ENCODE results near the gene APBB2. TPM values are rescaled to one million over a fixed set of nuclear protein-coding genes. Genes with fewer than 3 reads are reported as not detected.

Gene APBB2
- total and polyA plus RNA-seq, 2 of the 4 experiments (the other 2 are of a cell fraction): 47.9 to 75.5 TPM

DNA sequence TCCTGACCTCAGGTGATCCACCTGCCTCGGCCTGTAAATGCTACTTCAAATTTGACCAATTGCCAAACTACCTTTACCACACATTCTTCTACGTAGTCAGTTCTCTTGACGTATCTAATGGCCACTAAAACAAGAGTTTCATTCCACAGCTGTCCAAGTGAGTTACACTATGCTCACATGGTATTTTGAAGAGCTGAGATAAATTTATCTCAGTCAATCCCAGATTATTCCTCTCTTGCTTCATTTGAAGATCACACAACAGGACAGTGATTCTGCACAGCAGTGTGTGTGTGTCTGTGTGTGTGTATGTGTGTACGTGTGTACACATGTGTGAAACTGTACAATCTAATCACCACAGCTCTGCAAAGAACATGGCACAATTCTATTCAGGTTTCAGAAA, 133.4 kb downstream of the APBB2 start:
- Histone ChIP-seq H3K56ac (ENCODE audit: extremely low read depth, insufficient read depth, low read length) (no peak overlapping the region), H2BK15ac (ENCODE audit: low read depth, low read length) (no peak overlapping the region), H3K79me1 (ENCODE audit: low read depth in 1 of 2, low read length in 2 of 2) (peaks cover 15 to 30% of the 10 kb centered on the region in 2 experiments), H3K4me2 (ENCODE audit: low read depth, low read length) (no peak overlapping the region), H3K9me1 (ENCODE audit: insufficient read depth, low read length) (no peaks in the 10 kb centered on the region), H4K8ac (ENCODE audit: low read depth in 2 of 2, low read length in 2 of 2) (no peak overlapping the region), H3K36me3 (ENCODE audit: control insufficient read depth, insufficient read depth, low read length) (no peaks in the 10 kb centered on the region), H4K91ac (ENCODE audit: insufficient read depth, low read depth, low read length) (no peak overlapping the region), H2BK5ac (ENCODE audit: low read depth, low read length, poor library complexity, severe bottlenecking) (no peak overlapping the region), H3K4ac (ENCODE audit: low read depth, low read length) (no peak overlapping the region), H3K9me3 (ENCODE audit: control insufficient read depth, insufficient read depth, low read length) (no peaks in the 10 kb centered on the region), H3K14ac (replicated peaks; ENCODE audit: low read depth, low read length) (no peak overlapping the region), H3K18ac (ENCODE audit: low read depth, low read length) (no peak overlapping the region), H2AFZ (replicated peaks; ENCODE audit: low read length, poor library complexity) (no peak overlapping the region), H2BK120ac (ENCODE audit: low read depth, low read length) (no peak overlapping the region), H2AK5ac (ENCODE audit: low read depth, low read length) (no peak overlapping the region), H3K4me1 (ENCODE audit: control insufficient read depth, insufficient read depth, low read length) (no peaks in the 10 kb centered on the region), H2BK20ac (ENCODE audit: low read depth, low read length) (no peak overlapping the region), H3K9ac (ENCODE audit: low read depth, low read length) (no peak overlapping the region), H4K5ac (ENCODE audit: low read depth, low read length) (no peak overlapping the region), H4K20me1 (ENCODE audit: insufficient read depth, low read length) (no peaks in the 10 kb centered on the region), H3K27me3 (ENCODE audit: control insufficient read depth, insufficient read depth, low read length) (no peaks in the 10 kb centered on the region), H3K23ac (ENCODE audit: low read depth, low read length) (no peak overlapping the region), H3K4me3 (ENCODE audit: insufficient read depth, low read depth, low read length) (no peak overlapping the region), H3K27ac (ENCODE audit: insufficient read depth, low read length) (no peak overlapping the region), H2AK9ac (replicated peaks; ENCODE audit: low read depth, low read length, poor library complexity) (no peak overlapping the region)
- intact Hi-C loops (cut with micrococcal nuclease): no loop called here
- no TSS peak for BruUV-seq (replicated peaks)
- in situ Hi-C loops (cut with MboI; ENCODE audit: low sequenced_read_pairs): no loop called here
- ChIA-PET POLR2A (ENCODE audit: unreplicated experiment) (no interaction called here), CTCF (interaction anchor here (0.7 to 0.9 kb wide), 2 partner anchors 36 to 133 kb away, joined by 3 read pairs; partner anchors contain the start of gene APBB2)
- no CpG with 5 or more reads among the region's 4 CpGs for WGBS, 2 experiments (ENCODE audit: extremely low coverage in 2 of 2, insufficient read length in 1 of 2)
- DNase-seq (no peak), ATAC-seq (ENCODE audit: low read depth) (no peak)
- TF ChIP-seq MXI1 (IDR thresholded peaks at IDR 0.05; ENCODE audit: borderline replicate concordance, low read depth, low read length) (no peak), MAZ (IDR thresholded peaks at IDR 0.05; ENCODE audit: borderline replicate concordance, low read depth, low read length) (no peak), BHLHE40 (IDR thresholded peaks at IDR 0.05; ENCODE audit: low read depth, low read length) (no peak), CHD1 (IDR thresholded peaks at IDR 0.05; ENCODE audit: low read depth, low read length) (no peak), NFE2L2 (IDR thresholded peaks at IDR 0.05; ENCODE audit: low read depth, low read length) (no peak), RCOR1 (IDR thresholded peaks at IDR 0.05; ENCODE audit: insufficient replicate concordance, low read length) (no peak), POLR2A (IDR thresholded peaks at IDR 0.05; ENCODE audit: low read depth, low read length) (no peak), RFX5 (IDR thresholded peaks at IDR 0.05; ENCODE audit: low read depth, low read length) (no peak), SMC3 (IDR thresholded peaks at IDR 0.05; ENCODE audit: low read depth, low read length) (no peak)
- TF ChIP-seq, protein P1, sequence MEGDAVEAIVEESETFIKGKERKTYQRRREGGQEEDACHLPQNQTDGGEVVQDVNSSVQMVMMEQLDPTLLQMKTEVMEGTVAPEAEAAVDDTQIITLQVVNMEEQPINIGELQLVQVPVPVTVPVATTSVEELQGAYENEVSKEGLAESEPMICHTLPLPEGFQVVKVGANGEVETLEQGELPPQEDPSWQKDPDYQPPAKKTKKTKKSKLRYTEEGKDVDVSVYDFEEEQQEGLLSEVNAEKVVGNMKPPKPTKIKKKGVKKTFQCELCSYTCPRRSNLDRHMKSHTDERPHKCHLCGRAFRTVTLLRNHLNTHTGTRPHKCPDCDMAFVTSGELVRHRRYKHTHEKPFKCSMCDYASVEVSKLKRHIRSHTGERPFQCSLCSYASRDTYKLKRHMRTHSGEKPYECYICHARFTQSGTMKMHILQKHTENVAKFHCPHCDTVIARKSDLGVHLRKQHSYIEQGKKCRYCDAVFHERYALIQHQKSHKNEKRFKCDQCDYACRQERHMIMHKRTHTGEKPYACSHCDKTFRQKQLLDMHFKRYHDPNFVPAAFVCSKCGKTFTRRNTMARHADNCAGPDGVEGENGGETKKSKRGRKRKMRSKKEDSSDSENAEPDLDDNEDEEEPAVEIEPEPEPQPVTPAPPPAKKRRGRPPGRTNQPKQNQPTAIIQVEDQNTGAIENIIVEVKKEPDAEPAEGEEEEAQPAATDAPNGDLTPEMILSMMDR (conservative IDR thresholded peaks at IDR 0.05; ENCODE audit: low read depth, low read length): no peak
- dilution Hi-C loops (cut with HindIII; ENCODE audit: low sequenced_read_pairs, unreplicated experiment): no loop called here

Measured in IMR-90 (cell line).